ENCODE measurements around the gene GMCL2.

Gene GMCL2

GRCh38 chr5:178136990-178137389 lies 50.2 kb downstream of the GMCL2 start:
- no peak for DNase-seq

Measured in retina (tissue), 1 donor.